Mammary epithelial cell (primary cell): Measurements from ENCODE around the gene SRRT.

Experiments used
- EZH2 ChIP-seq: IDR thresholded peaks from 2 replicates; pipeline ENCODE4 v1.6.1; 2012; ENCODE audit warnings: low read length, inconsistent platforms, borderline replicate concordance
- TF ChIP-seq, protein P1 (sequence below), 2 donors: IDR thresholded peaks in 1 of 2; conservative IDR thresholded peaks in 1 of 2; 2 replicates each; pipeline ENCODE4 v1.5.1; 2011 to 2012; ENCODE audit warnings: inconsistent platforms in 2 of 2, low read length in 2 of 2, mild to moderate bottlenecking in 2 of 2, control low read depth in 1 of 2, low read depth in 1 of 2; ENCODE audit not compliant: insufficient read depth in 1 of 2; ENCODE audit errors: extremely low read depth in 1 of 2

DNA sequence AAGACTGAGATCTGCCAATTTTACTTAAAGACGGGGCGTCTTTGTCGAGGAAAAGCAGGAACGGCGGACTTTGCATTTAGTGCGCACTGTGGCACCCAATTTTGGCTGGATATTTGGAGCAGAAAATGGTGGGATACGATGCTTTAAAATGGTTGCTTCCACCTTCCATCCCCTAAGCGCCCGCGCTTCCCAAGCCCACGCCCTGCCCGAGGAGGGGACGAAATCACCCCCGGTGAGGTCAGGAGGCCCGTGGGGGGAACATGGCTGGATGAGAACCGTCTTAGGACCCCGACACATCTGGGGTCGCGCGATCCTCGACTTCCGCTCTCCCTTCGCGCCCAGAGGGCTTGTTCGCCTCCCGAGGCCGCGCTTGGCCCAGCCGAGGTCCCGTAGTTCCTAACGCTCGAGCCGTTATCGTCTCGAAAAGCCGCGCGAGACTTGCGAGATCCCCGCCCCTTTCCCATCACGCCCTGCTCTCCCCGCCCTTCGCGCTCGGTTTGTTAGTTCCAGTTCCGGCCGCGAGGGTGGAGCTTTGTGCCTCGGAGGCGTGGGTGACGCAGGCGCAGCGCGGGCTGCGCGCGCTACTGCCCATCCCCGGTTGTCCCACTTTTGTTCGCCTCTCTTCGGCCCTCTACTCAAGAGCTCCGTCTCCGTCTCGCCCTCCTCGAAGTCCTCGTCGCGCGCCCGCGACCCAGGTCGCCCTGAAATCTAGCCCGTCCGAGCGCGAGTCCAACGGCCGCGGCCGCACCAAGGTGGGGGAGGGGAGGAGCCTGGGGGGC, at the start of gene SRRT:
- TF ChIP-seq, protein P1, sequence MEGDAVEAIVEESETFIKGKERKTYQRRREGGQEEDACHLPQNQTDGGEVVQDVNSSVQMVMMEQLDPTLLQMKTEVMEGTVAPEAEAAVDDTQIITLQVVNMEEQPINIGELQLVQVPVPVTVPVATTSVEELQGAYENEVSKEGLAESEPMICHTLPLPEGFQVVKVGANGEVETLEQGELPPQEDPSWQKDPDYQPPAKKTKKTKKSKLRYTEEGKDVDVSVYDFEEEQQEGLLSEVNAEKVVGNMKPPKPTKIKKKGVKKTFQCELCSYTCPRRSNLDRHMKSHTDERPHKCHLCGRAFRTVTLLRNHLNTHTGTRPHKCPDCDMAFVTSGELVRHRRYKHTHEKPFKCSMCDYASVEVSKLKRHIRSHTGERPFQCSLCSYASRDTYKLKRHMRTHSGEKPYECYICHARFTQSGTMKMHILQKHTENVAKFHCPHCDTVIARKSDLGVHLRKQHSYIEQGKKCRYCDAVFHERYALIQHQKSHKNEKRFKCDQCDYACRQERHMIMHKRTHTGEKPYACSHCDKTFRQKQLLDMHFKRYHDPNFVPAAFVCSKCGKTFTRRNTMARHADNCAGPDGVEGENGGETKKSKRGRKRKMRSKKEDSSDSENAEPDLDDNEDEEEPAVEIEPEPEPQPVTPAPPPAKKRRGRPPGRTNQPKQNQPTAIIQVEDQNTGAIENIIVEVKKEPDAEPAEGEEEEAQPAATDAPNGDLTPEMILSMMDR (conservative IDR thresholded peaks at IDR 0.05 in 1 of 2, IDR thresholded peaks at IDR 0.05 in 1 of 2; ENCODE audit: extremely low read depth in 1 of 2, insufficient read depth in 1 of 2, low read depth in 1 of 2, low read length in 2 of 2), result peak in 1 of 2 donors; percentile 39
- TF ChIP-seq EZH2, result no peak
